HG03520 (cell line): ENCODE measurements around the gene OSBPL5.
"Not testable (repeated sequence)": the region's sequence is repeated elsewhere in the genome, so short reads cannot be mapped to it uniquely, and the experiment has no call there.

Experiments
- ATAC-seq: cut with Tn5 transposase; IDR thresholded peaks from one replicate; pipeline ENCODE4 v1.9.1; 2021; ENCODE audit warnings: mild to moderate bottlenecking, moderate library complexity; ENCODE audit not compliant: unreplicated experiment

The OSBPL5 gene

DNA sequence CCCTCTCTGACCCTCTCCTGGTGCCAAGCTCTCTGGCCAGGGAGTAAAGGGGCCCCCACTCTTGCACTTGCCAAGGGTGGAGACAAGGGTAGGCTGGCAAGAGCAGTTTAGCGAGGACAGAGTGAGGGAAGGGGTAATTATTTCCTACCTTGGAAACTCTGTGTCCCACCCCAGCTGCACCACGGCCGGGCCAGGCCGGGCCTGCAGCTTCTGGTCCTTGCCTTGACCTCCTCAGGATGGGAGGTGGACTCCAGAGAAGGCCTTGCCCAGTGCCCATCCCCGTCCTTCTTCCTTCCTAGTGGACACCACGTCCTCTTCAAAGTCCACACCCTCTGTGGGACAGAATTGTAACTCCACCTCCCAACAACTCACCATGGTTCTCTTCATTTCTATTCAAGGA is 18.4 kb upstream of the OSBPL5 start:
- ATAC-seq = no peak

DNA sequence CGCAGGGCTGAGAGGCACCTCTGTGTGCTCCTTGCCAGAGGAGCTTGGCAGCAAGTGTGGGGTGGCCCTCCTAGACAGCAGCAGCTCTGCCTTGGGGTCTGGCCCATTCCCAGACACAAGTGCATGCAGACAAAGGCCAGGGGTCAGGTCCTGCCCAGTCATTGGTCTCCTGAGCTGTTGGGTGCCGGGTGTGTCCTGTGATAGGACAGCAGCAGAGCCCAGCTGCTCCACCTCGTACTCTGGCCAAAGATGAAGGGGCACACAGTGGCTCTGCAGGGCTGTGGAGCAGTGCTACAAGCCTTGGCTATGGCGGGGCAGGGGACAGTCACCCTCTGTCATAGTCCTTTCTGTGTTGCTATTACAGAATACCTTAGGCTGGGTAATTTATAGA is 17.3 kb upstream of the OSBPL5 start:
- ATAC-seq = no peak

GRCh38 chr11:3181725-3182461 is 16.8 kb upstream of the OSBPL5 start:
- no peak for ATAC-seq

DNA sequence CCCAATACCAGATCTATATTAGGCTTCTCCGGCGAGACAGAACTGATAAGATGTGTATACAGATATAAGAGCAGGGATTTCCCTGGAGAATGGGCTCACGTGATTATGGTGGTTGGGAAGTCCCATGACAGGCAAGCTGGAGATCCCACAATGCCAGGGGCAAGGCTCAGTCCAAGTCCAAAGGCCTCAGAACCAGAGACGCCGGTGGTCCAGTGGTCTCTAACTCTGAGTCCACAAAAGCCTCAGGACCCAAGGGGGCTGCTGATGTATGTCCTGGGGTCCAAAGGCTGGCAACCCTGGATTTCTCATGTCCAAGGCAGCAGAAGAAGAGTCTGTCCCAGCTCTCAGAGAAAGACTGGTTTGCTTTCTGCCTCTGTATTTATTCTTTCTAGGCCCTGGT is 15.8 kb upstream of the OSBPL5 start:
- ATAC-seq = no peak

- no peak for ATAC-seq
These were observed 13.2 kb upstream of the OSBPL5 start for GRCh38 chr11:3178349-3178748.

DNA sequence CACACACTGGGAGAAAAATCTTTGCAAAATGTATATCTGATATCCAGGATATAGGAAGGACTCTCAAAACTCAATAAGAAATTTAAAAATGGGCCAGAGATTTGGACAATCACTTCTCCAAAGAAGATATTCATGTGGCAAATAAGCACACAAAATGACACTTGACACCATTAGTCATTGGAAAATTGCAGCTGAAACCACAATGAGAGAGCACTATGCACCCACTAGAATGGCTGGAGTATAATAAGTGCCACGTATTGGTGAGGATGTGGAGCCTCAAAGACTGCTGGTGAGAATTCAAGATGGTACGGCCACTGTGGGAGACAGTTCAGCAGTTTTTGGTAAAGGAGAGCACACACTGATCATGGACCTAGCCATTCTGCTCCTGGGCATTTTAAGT is 12.8 kb upstream of the OSBPL5 start:
- ATAC-seq = no peak

GRCh38 chr11:3176487-3176886 is 11.4 kb upstream of the OSBPL5 start:
- ATAC-seq = no peak

DNA sequence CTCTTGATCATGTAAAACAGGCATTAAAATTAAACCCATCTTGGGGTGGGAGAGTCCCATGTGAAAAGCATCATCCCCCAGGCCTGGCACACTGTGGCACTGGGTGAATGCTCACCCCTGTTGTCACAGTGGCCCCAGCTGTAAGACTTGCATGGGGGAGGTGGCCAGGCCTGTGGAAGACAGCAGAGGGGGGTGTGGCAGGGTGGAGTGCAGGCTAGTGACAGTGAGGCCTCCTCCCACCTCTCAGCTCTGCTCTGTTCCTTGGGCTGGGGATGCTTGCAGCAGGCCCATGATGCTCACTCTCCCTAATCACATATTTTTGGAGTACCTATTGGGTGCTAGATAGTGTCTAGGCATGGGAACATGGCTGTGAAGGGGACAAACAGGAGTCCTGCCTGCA is 10.1 kb upstream of the OSBPL5 start:
- no peak for ATAC-seq

GRCh38 chr11:3174387-3174786 is 9.3 kb upstream of the OSBPL5 start:
- ATAC-seq = no peak

GRCh38 chr11:3173795-3174194 is 8.7 kb upstream of the OSBPL5 start:
- ATAC-seq = no peak

- ATAC-seq = no peak
These were observed 6.9 kb upstream of the OSBPL5 start for GRCh38 chr11:3171931-3172560.

GRCh38 chr11:3170756-3171650 is 5.9 kb upstream of the OSBPL5 start:
- no peak for ATAC-seq

DNA sequence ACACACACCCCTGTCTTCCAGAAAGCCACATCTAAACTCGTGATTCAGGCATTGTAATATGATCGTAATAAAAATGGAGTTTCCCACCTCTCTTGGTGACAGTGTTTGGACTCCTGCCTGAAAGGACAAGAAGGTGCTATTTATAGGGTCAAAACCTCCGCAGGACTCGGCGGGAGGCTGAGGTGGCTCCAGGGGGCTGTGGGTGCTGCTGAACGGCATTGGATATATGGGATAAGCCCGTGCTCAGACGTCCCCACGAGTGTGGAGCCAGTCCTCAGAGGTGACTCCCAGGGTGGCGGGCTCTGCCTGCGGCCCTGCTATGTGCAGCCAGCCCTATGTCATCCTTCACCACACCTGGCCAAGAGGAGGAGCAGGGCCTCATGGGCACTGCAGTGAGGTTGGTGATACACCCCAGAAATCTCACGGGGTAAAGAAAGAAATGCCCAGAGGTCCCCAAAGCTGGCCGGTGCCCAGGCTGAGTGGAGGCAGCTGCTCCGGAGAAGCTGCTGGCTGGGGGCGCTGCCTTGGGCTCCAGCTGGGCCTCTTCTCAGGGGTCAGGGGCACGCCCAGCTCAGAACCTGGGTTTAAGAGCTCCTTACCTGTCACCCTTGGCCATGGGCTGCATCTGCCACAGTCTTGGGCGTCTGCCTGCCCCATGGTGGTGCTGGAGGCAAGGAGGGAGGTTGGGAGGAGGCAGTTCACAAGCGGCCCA is 5.1 kb upstream of the OSBPL5 start:
- no peak for ATAC-seq

DNA sequence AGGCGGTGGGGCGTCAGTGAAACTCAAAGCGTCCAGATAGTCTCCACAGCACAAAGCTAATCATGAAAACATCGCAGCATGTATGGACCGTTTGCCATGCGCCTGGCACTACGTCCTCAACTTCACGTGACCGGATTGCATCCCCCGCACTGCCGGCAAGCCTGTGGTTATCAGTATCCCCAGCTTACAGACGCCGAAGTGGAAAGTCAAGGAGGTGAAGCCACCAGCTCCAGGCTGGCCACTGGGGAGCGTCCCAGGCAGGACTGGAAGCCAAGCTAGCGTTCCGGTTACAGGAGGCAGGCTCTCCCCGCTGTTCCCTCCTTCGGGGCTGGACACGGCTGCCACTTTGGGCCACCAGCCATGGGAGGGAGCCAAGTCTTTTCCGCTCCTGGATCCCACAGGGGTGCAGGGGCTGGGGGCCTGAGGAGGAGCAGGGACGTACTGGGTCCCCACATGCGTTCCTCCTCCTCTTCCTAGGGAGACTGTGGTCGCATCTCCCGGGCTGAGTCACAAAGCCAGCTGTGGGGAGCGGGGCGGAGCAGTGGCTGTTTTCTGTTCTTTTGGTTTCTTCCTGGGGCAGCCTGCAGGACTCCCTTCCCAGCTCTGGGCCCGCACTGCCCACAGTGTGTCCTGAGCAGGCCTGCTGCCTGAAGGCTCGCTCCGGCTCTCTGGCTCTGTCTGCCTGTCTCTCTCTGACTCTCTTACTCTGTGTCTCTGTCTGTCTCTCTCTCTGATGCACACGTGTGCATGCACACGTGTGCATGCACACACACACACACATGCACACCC is 4.3 kb upstream of the OSBPL5 start:
- ATAC-seq = no peak

- ATAC-seq = not testable (repeated sequence)
These were observed 3.7 kb upstream of the OSBPL5 start for GRCh38 chr11:3168742-3169254.

DNA sequence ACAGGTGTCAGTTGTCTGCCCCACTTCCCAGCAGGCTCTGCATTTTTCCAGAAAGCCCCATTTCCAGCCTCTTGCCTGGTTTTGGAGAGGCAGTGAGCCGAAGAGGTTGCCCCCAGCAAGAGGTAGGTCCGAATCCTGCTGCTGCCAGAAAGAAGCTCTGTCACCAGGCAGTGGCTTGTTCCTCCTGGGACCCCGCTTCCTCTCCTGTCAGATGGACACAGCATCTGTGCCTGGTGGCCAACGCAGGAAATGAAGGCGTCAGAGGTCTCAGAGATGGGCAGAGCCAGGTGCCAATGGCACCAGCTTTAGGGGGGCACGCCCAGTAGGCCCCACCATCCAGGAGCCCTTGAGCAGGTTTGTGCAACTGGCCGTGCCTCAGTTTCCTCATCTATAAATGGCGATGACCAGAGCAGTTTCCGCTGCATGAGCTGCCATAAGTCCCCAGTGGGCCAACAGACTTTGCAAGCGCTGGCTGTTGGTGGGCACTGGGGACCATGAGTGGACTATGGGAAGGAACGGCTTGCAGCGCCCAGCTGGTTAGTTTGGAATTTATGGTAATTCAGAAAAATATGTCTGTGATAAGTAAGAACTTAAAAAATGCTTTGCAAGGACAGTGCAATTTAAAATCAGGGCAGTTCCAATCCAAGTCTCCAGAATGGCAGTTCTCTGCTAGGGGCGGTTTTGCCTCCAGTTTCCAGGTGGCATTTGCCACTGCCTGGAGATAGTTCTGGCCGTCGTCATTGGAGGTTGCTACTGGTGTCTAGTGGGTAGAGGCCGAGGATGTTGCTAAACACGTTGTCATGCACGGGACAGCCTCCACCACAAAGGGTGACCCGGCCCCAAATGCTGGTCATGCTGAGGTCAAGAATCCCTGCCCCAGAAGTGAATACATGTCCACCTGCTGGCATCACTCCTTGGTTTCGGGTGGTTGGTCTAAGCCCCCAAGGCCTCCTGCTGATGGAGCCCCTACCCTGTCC is 2.3 kb upstream of the OSBPL5 start:
- no peak for ATAC-seq

DNA sequence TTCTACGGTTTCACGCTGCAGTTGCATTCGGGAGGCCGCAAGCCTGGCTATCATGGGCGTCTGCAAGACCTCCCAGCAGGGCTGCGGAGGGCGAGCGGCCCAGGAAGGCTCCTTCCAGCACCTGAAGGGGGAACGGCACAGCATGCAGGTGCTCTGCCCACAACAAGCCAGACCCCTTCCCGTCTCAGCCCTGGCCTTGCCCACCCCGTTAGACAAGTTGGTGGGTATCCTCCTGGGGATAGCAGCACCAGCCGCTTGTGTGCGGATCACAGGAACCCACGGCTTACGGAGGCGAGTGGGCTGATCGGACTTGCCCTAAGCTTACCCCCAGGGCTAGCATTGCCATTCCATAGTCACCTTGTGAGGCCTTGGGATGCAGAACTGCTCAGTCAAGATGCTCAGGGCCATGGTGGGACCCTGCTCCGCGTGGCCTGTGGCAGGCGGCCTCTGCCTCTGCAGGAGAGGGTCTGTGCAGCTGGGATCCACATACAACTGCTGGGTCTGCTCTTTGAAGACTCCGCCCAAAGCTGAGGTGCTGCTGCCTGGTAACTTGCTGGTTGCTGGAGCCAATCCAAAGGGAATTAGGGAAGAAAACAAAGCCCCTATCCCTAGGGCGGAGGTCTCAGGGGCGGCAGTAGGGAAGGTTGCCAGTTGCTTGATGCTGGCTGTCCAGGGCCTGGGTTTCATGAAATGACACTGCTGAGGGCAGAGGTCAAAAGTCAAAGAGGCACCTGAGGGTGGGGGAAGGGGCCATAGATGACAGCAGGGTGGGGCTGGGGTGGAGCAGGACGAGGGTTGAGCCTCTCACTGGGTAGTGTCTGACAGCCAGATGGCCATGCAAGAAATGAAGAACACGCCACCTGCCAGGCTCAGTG is 1.4 kb upstream of the OSBPL5 start:
- no peak for ATAC-seq

DNA sequence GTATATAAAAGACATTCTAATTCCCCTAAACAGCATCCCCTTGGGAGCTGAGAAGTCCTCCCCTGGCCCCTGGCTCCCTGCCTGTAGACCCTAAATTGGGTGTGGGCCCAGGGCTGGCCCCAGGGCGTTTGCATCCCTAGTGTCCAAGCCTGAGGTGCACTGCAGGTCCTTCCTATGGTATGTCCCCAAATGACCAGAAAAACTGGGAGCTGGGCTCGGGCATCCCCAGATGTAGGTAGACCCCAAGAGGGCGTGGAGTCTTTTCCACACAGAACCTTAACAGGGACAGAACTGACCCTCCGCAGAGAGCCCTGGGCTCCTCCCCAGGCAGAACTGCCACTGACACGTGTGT is 782 bp upstream of the OSBPL5 start:
- ATAC-seq = no peak
